HFF-Myc (cell line): ENCODE results near the gene LHX4.

Experiments used
- DNase-seq: peaks from one replicate; pipeline ENCODE4 v3.0.0-alpha.2; 2011; ENCODE audit warnings: low read depth; ENCODE audit errors: extremely low read depth
- H3K4me3 ChIP-seq: replicated peaks from 2 replicates; pipeline ENCODE4 v1.5.1; 2011; ENCODE audit warnings: low read depth, mild to moderate bottlenecking, control low read depth, low read length
- CTCF ChIP-seq: IDR thresholded peaks from 2 replicates; pipeline ENCODE4 v1.5.1; 2012; ENCODE audit warnings: mild to moderate bottlenecking, low read depth, low read length, control low read depth; ENCODE audit errors: missing control alignments

Gene LHX4

GRCh38 chr1:180241716-180242544 lies 11.9 kb downstream of the LHX4 start:
- no peak overlapping the region for H3K4me3 ChIP-seq
- no peak for DNase-seq
- TF ChIP-seq CTCF, result no peak

GRCh38 chr1:180243517-180244221 lies 13.6 kb downstream of the LHX4 start:
- DNase-seq, result no peak
- TF ChIP-seq CTCF, result no peak
- H3K4me3 ChIP-seq, result no peak overlapping the region

- DNase-seq, result no peak
- H3K4me3 ChIP-seq, result no peak overlapping the region
- TF ChIP-seq CTCF, result no peak
These were observed 14.8 kb downstream of the LHX4 start for GRCh38 chr1:180244840-180245239.

GRCh38 chr1:180246579-180246978 lies 16.5 kb downstream of the LHX4 start:
- no peak for DNase-seq
- no peak for TF ChIP-seq CTCF
- no peak overlapping the region for H3K4me3 ChIP-seq

- no peak for TF ChIP-seq CTCF
- no peak for DNase-seq
- no peak overlapping the region for H3K4me3 ChIP-seq
These were observed 17.0 kb downstream of the LHX4 start for GRCh38 chr1:180247061-180247460.

- H3K4me3 ChIP-seq, result no peak overlapping the region
- no peak for TF ChIP-seq CTCF
- no peak for DNase-seq
These were observed 17.5 kb downstream of the LHX4 start for GRCh38 chr1:180247580-180247979.

GRCh38 chr1:180248176-180248575 lies 18.1 kb downstream of the LHX4 start:
- TF ChIP-seq CTCF, result no peak
- no peak for DNase-seq
- H3K4me3 ChIP-seq, result no peak overlapping the region
